OCI-LY1 (cell line): Measurements from ENCODE around the gene SDHA.

Experiments used
- EZH2 ChIP-seq: fragments of 200-600 bp; sonication (generic), shearing (Covaris generic); IDR thresholded peaks from 2 replicates; pipeline ENCODE4 v1.8.0; 2017; ENCODE audit warnings: borderline replicate concordance, mixed run types, mild to moderate bottlenecking, antibody characterized with exemption, low read length, moderate library complexity, mixed read lengths
- TF ChIP-seq, protein P1 (sequence below): fragments of 200-600 bp; sonication (generic), shearing (Covaris generic); IDR thresholded peaks from 2 replicates; pipeline ENCODE4 v1.5.1; 2017; ENCODE audit warnings: mild to moderate bottlenecking, antibody characterized with exemption, low read length, moderate library complexity, mixed read lengths

DNA sequence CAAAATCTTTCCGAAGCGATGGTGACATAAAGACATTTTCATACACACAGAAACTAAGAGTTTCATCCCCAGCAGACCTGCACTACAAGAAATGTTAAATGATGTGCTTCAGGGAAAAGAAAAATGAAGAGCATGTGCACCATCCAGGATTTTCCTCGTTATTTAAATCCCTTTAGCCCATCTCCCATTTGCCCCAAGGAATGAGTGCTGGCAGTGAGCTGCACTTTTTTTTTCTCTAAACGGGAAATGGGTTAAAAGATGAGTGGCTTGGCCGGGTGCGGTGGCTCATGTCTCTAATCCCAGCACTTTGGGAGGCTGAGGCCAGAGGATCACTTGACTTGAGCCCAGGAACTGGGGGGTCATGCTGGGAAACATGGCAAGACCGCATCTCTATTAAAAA is 33.6 kb upstream of the SDHA start:
- no peak for TF ChIP-seq EZH2
- TF ChIP-seq, protein P1, sequence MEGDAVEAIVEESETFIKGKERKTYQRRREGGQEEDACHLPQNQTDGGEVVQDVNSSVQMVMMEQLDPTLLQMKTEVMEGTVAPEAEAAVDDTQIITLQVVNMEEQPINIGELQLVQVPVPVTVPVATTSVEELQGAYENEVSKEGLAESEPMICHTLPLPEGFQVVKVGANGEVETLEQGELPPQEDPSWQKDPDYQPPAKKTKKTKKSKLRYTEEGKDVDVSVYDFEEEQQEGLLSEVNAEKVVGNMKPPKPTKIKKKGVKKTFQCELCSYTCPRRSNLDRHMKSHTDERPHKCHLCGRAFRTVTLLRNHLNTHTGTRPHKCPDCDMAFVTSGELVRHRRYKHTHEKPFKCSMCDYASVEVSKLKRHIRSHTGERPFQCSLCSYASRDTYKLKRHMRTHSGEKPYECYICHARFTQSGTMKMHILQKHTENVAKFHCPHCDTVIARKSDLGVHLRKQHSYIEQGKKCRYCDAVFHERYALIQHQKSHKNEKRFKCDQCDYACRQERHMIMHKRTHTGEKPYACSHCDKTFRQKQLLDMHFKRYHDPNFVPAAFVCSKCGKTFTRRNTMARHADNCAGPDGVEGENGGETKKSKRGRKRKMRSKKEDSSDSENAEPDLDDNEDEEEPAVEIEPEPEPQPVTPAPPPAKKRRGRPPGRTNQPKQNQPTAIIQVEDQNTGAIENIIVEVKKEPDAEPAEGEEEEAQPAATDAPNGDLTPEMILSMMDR: no peak
